Measurements from ENCODE around the gene KCNIP1. TPM values are rescaled to one million over a fixed set of nuclear protein-coding genes. Genes with fewer than 3 reads are reported as not detected.

KCNIP1 gene
- polyA plus RNA-seq, 1 donor from 2014 or later, result 13.8 TPM

DNA sequence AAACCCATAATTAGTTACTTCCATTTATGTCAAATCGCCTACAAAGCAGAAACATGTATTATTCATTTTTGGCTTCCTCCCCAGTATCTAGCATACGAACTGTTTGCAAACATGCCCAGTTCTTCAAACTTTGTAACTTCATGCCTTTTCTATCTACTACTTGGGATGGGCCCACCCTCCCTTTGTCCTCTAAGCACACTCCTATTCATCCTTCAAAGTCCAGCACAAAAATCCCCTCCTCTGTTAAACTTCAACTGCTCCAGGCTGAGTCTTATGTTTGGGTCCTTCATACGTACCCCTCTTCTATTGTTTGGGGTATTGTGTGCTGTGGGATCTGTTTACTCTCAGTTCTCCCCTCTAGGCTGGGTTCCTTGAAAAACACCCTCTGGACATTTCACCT, 55.5 kb downstream of the KCNIP1 start:
- no peak overlapping the region for H3K4me2 ChIP-seq (ENCODE audit: low read length)
- no peak for TF ChIP-seq RAD21 (conservative IDR thresholded peaks at IDR 0.05)
- no peak for TF ChIP-seq EZH2 (IDR thresholded peaks at IDR 0.05; ENCODE audit: borderline replicate concordance, insufficient read depth, low read length, poor library complexity, severe bottlenecking)
- no peak for TF ChIP-seq SMC3 (conservative IDR thresholded peaks at IDR 0.05; ENCODE audit: poor library complexity)
- TF ChIP-seq TAF1 (IDR thresholded peaks at IDR 0.05; ENCODE audit: low read depth), result no peak
- TF ChIP-seq POLR2AphosphoS5 (IDR thresholded peaks at IDR 0.05), result no peak
- no peak for TF ChIP-seq CTCF (IDR thresholded peaks at IDR 0.05; ENCODE audit: poor library complexity, severe bottlenecking)
- TF ChIP-seq, protein P1, sequence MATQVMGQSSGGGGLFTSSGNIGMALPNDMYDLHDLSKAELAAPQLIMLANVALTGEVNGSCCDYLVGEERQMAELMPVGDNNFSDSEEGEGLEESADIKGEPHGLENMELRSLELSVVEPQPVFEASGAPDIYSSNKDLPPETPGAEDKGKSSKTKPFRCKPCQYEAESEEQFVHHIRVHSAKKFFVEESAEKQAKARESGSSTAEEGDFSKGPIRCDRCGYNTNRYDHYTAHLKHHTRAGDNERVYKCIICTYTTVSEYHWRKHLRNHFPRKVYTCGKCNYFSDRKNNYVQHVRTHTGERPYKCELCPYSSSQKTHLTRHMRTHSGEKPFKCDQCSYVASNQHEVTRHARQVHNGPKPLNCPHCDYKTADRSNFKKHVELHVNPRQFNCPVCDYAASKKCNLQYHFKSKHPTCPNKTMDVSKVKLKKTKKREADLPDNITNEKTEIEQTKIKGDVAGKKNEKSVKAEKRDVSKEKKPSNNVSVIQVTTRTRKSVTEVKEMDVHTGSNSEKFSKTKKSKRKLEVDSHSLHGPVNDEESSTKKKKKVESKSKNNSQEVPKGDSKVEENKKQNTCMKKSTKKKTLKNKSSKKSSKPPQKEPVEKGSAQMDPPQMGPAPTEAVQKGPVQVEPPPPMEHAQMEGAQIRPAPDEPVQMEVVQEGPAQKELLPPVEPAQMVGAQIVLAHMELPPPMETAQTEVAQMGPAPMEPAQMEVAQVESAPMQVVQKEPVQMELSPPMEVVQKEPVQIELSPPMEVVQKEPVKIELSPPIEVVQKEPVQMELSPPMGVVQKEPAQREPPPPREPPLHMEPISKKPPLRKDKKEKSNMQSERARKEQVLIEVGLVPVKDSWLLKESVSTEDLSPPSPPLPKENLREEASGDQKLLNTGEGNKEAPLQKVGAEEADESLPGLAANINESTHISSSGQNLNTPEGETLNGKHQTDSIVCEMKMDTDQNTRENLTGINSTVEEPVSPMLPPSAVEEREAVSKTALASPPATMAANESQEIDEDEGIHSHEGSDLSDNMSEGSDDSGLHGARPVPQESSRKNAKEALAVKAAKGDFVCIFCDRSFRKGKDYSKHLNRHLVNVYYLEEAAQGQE (IDR thresholded peaks at IDR 0.05; ENCODE audit: borderline replicate concordance), result no peak
- TF ChIP-seq MXI1 (conservative IDR thresholded peaks at IDR 0.05; ENCODE audit: poor library complexity, severe bottlenecking), result no peak
- TF ChIP-seq EP300 (conservative IDR thresholded peaks at IDR 0.05; ENCODE audit: poor library complexity, severe bottlenecking), result no peak
- no peaks in the 10 kb centered on the region for H3F3A ChIP-seq (ENCODE audit: insufficient read depth, low read length, poor library complexity, severe bottlenecking)

GRCh38 chr5:170560938-170561337, 57.1 kb downstream of the KCNIP1 start:
- H4K20me1 ChIP-seq (ENCODE audit: insufficient read depth), result no peaks in the 10 kb centered on the region
- H3K27me3 ChIP-seq (ENCODE audit: insufficient read depth, low read depth, low read length), result no peaks in the 10 kb centered on the region
- no peak overlapping the region for H3K4me3 ChIP-seq (ENCODE audit: low read length)
- no peak for TF ChIP-seq CTCF (IDR thresholded peaks at IDR 0.05; ENCODE audit: poor library complexity, severe bottlenecking)
- no peak for TF ChIP-seq SMC3 (conservative IDR thresholded peaks at IDR 0.05; ENCODE audit: poor library complexity)
- TF ChIP-seq RAD21 (conservative IDR thresholded peaks at IDR 0.05), result no peak
- TF ChIP-seq, protein P1 (IDR thresholded peaks at IDR 0.05; ENCODE audit: borderline replicate concordance), result no peak
- no peak for TF ChIP-seq TAF1 (IDR thresholded peaks at IDR 0.05; ENCODE audit: low read depth)
- H3K79me2 ChIP-seq (replicated peaks; ENCODE audit: insufficient read depth, low read length), result no peaks in the 10 kb centered on the region
- H3K9me3 ChIP-seq (ENCODE audit: low read length), result no peaks in the 10 kb centered on the region
- H3K36me3 ChIP-seq (ENCODE audit: insufficient read depth, low read length), result no peaks in the 10 kb centered on the region
- H3K4me2 ChIP-seq (ENCODE audit: low read length), result no peak overlapping the region
- H3F3A ChIP-seq (ENCODE audit: insufficient read depth, low read length, poor library complexity, severe bottlenecking), result no peaks in the 10 kb centered on the region
- no peak overlapping the region for H2AFZ ChIP-seq (ENCODE audit: low read depth, low read length)
- no peak overlapping the region for H3K27ac ChIP-seq (ENCODE audit: low read length)
- no peak overlapping the region for H3K9ac ChIP-seq (ENCODE audit: low read length)
- no peaks in the 10 kb centered on the region for H3K9me2 ChIP-seq (ENCODE audit: insufficient read depth, low read length)

More for the DNA sequence above, 55.5 kb downstream of the KCNIP1 start:
- H3K79me2 ChIP-seq (replicated peaks; ENCODE audit: insufficient read depth, low read length), result no peaks in the 10 kb centered on the region
- no peaks in the 10 kb centered on the region for H3K9me2 ChIP-seq (ENCODE audit: insufficient read depth, low read length)
- H3K9me3 ChIP-seq (ENCODE audit: low read length), result no peaks in the 10 kb centered on the region
- no peak overlapping the region for H3K27ac ChIP-seq (ENCODE audit: low read length)
- no peak overlapping the region for H3K9ac ChIP-seq (ENCODE audit: low read length)
- no peaks in the 10 kb centered on the region for H3K27me3 ChIP-seq (ENCODE audit: insufficient read depth, low read depth, low read length)
- no peak overlapping the region for H2AFZ ChIP-seq (ENCODE audit: low read depth, low read length)
- no peaks in the 10 kb centered on the region for H3K36me3 ChIP-seq (ENCODE audit: insufficient read depth, low read length)
- H4K20me1 ChIP-seq (ENCODE audit: insufficient read depth), result no peaks in the 10 kb centered on the region
- H3K4me3 ChIP-seq (ENCODE audit: low read length), result no peak overlapping the region
